HepG2 (cell line): Measurements from ENCODE around the gene ABCE1. TPM values are rescaled to one million over a fixed set of nuclear protein-coding genes. Genes with fewer than 3 reads are reported as not detected.

ENCODE experiments used
- ATAC-seq: fragments of 200-7000 bp; cut with Tn5 transposase; 3 replicates; pipeline ENCODE4 v1.9.1; 2020; ENCODE audit warnings: mild to moderate bottlenecking, moderate library complexity
- BruUV-seq: library from RNA; stranded (reverse); fragments of 400-500 nt; replicated peaks from 2 replicates; lab custom pipeline; 2021; lab: Mats Ljungman, UMichigan
- CTCF ChIA-PET: fragments of 300-600 bp; formaldehyde crosslinking; extraction: SDS; loops from one replicate; lab custom pipeline; 2021; ENCODE audit warnings: low total read pairs, inconsistent platforms, low intra/inter-chr PET ratio; lab: Yijun Ruan, JAX
- POLR2A ChIA-PET: fragments of 350-600 bp; sonication (Branson Sonifier 250); formaldehyde crosslinking; loops from one replicate; lab custom pipeline; 2020; ENCODE audit warnings: antibody characterized with exemption, inconsistent platforms; lab: Yijun Ruan, JAX
- DNase-seq: peaks from one replicate; pipeline ENCODE4 v3.0.0-alpha.2; 2015; ENCODE audit warnings: low spot score
- FAIRE-seq: peaks from 3 replicates; lab custom pipeline; 2011; peaks lifted over from hg19 to GRCh38; lab: Jason Lieb, UNC
- H2AFZ ChIP-seq: one replicate; pipeline ENCODE4 v1.6.1; 2011; ENCODE audit warnings: low read length, inconsistent platforms
- H3K27ac ChIP-seq: fragments of 300-600 bp; 3 replicates; pipeline ENCODE4 v1.8.0; 2011; ENCODE audit warnings: mixed run types, mild to moderate bottlenecking, mixed read lengths, low read length, inconsistent platforms; ENCODE audit not compliant: insufficient read depth; ENCODE audit errors: extremely low read length
- H3K27me3 ChIP-seq, 2 experiments: fragments of 200-600 bp in 1 of 2; 2 replicates in 1 of 2; 3 replicates in 1 of 2; pipeline versions ENCODE4 v1.6.0 to v1.8.0; 2011; ENCODE audit warnings: low read length in 2 of 2, mild to moderate bottlenecking in 2 of 2, moderate library complexity in 2 of 2, inconsistent platforms in 1 of 2; ENCODE audit not compliant: insufficient read depth in 2 of 2, control insufficient read depth in 1 of 2
- H3K36me3 ChIP-seq, 2 experiments: fragments of 200-600 bp in 1 of 2; replicated peaks in 1 of 2; 2 replicates in 1 of 2; 3 replicates in 1 of 2; pipeline versions ENCODE4 v1.5.1 to v1.8.0; 2011; ENCODE audit warnings: low read length in 2 of 2, inconsistent platforms in 1 of 2; ENCODE audit not compliant: insufficient read depth in 2 of 2, control insufficient read depth in 1 of 2
- H3K4me1 ChIP-seq: 2 replicates; pipeline ENCODE4 v1.5.1; 2012; ENCODE audit warnings: low read length, inconsistent platforms; ENCODE audit not compliant: insufficient read depth
- H3K4me2 ChIP-seq: 2 replicates; pipeline ENCODE4 v1.6.0; 2011; ENCODE audit warnings: low read depth, low read length, inconsistent platforms
- H3K4me3 ChIP-seq, 3 experiments: fragments of 200-600 bp in 1 of 3; sonication (generic), shearing (Covaris generic) in 1 of 3; replicated peaks in 1 of 3; 2 replicates each; pipeline ENCODE4 v1.5.1; 2011 to 2016; ENCODE audit warnings: low read length in 3 of 3, inconsistent platforms in 2 of 3, low read depth in 2 of 3, mild to moderate bottlenecking in 2 of 3, control low read depth in 1 of 3, mixed read lengths in 1 of 3; ENCODE audit not compliant: insufficient read depth in 1 of 3
- H3K79me2 ChIP-seq: one replicate; pipeline ENCODE4 v1.6.1; 2011; ENCODE audit warnings: low read length, inconsistent platforms; ENCODE audit not compliant: insufficient read depth
- H3K9ac ChIP-seq: 2 replicates; pipeline ENCODE4 v1.6.0; 2011; ENCODE audit warnings: mild to moderate bottlenecking, low read depth, low read length, inconsistent platforms; ENCODE audit not compliant: insufficient read depth
- H3K9me3 ChIP-seq: 2 replicates; pipeline ENCODE4 v1.5.1; 2012; ENCODE audit warnings: mild to moderate bottlenecking, low read length
- H4K20me1 ChIP-seq: 2 replicates; pipeline ENCODE4 v1.6.0; 2011; ENCODE audit warnings: inconsistent platforms, mild to moderate bottlenecking, low read length, moderate library complexity; ENCODE audit not compliant: insufficient read depth
- EEA1 ChIP-seq: sonication (generic); formaldehyde crosslinking; IDR thresholded peaks from 2 replicates; pipeline ENCODE4 v1.5.1; 2020; ENCODE audit warnings: mild to moderate bottlenecking, missing genetic modification reagents, borderline replicate concordance
- JDP2 ChIP-seq: sonication (generic); formaldehyde crosslinking; IDR thresholded peaks from 2 replicates; pipeline ENCODE4 v1.8.1; 2022; ENCODE audit warnings: missing genetic modification reagents, borderline replicate concordance
- RELA ChIP-seq: sonication (generic); formaldehyde crosslinking; IDR thresholded peaks from 2 replicates; pipeline ENCODE4 v1.4.0; 2020; ENCODE audit warnings: missing genetic modification reagents
- SP5 ChIP-seq: IDR thresholded peaks from 2 replicates; pipeline ENCODE4 v1.6.1; 2016; ENCODE audit warnings: low read depth, borderline replicate concordance
- WGBS: methylation state at CpG from one replicate; pipeline ENCODE4 v1.1.6; 2017; ENCODE audit warnings: low lambda C conversion rate; 5-methylcytosine and 5-hydroxymethylcytosine counted together
- in situ Hi-C: cut with HindIII; loops from 2 replicates; pipeline ENCODE4 v1.10.0; 2017; ENCODE audit warnings: low pct_unique_long_range_greater_than_20kb; ENCODE audit not compliant: extremely low pct_ligation_motif_present
- intact Hi-C: fragments of 100-400 bp; cut with micrococcal nuclease; formaldehyde crosslinking; loops from one replicate; pipeline ENCODE4 v1.10.0; 2022; ENCODE audit not compliant: unreplicated experiment
- polyA plus RNA-seq, 8 experiments: library from polyadenylated mRNA; depleted of rRNA in 3 of 8; stranded (reverse) in 7 of 8; unstranded in 1 of 8; fragments of >200 nt; fragmentation: Illumina TruSeq in 4 of 8; extraction: Trizol in 4 of 8; gene quantifications; 2 replicates each; pipeline versions ENCODE4 v1.2.1 to v1.2.3, GENCODE V29; 2011 to 2016; ENCODE audit warnings: low read depth in 4 of 8, missing spikeins in 1 of 8, mixed read lengths in 1 of 8; ENCODE audit not compliant: insufficient read depth in 1 of 8
- total RNA-seq, 5 experiments: library from RNA; depleted of rRNA; stranded (reverse); fragments of >200 nt; fragmentation: Illumina TruSeq; extraction: Trizol; gene quantifications; 2 replicates each; pipeline ENCODE4 v1.2.3, GENCODE V29; 2016; ENCODE audit warnings: low read depth in 1 of 5
- TF ChIP-seq, protein P1 (sequence below): sonication (generic); formaldehyde crosslinking; IDR thresholded peaks from 2 replicates; pipeline ENCODE4 v1.5.0; 2020; ENCODE audit warnings: mild to moderate bottlenecking, missing genetic modification reagents
- TF ChIP-seq, protein P2 (sequence below): IDR thresholded peaks from 2 replicates; pipeline ENCODE4 v1.6.1; 2016; ENCODE audit warnings: low read depth, control low read depth
- TF ChIP-seq, protein P3 (sequence below): sonication (generic); formaldehyde crosslinking; IDR thresholded peaks from 2 replicates; pipeline ENCODE4 v1.9.0; 2022; ENCODE audit warnings: low read depth, missing genetic modification reagents

Gene ABCE1
- total and polyA plus RNA-seq, 2 of the 13 experiments (the other 11 are each of a cell fraction or from before 2014, with no cell fraction given) = 50.8 to 139 TPM

DNA sequence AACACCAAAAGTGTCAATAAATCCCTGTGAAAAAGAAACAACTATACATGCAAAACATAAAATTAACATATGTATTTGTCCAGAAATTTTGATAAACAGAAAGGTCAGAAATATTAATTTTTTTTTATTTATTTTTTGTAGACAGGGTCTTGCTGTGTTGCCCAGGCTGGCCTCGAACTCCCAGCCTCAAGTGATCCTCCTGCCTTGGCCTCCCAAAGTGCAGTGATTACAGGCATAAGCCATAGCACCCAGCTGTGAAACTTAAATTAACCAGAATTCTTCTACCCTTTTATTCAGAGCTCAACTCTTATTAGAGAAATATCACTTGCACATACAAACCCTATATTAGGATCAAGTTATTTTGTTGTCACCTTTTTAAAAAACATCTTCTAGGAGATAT is 16.4 kb upstream of the ABCE1 start:
- Histone ChIP-seq H2AFZ (no peak overlapping the region), H4K20me1 (no peaks in the 10 kb centered on the region), H3K4me1 (no peaks in the 10 kb centered on the region), H3K27me3 (no peaks in the 10 kb centered on the region), H3K9ac (no peak overlapping the region), H3K27ac (no peak overlapping the region), H3K4me2 (no peak overlapping the region), H3K9me3 (peaks cover 11% of the 10 kb centered on the region; the same call in 1 of the 2 replicates), H3K79me2 (peaks cover 17% of the 10 kb centered on the region), H3K36me3 (peaks cover 1 to 27% of the 10 kb centered on the region in 2 experiments; a peak in 4 of 5 replicates), H3K4me3 (no peak overlapping the region)
- POLR2A ChIA-PET = no interaction called here
- no peak for ATAC-seq
- intact Hi-C loops (no loop called here), in situ Hi-C loops (no loop called here)
- TF ChIP-seq EEA1 (CRISPR knock-in tag) = no peak
- TF ChIP-seq, protein P1, sequence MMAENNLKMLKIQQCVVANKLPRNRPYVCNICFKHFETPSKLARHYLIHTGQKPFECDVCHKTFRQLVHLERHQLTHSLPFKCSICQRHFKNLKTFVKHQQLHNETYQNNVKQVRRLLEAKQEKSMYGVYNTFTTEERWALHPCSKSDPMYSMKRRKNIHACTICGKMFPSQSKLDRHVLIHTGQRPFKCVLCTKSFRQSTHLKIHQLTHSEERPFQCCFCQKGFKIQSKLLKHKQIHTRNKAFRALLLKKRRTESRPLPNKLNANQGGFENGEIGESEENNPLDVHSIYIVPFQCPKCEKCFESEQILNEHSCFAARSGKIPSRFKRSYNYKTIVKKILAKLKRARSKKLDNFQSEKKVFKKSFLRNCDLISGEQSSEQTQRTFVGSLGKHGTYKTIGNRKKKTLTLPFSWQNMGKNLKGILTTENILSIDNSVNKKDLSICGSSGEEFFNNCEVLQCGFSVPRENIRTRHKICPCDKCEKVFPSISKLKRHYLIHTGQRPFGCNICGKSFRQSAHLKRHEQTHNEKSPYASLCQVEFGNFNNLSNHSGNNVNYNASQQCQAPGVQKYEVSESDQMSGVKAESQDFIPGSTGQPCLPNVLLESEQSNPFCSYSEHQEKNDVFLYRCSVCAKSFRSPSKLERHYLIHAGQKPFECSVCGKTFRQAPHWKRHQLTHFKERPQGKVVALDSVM (CRISPR knock-in tag) = peak; percentile 47; the same call in 1 of the 2 replicates
- TF ChIP-seq JDP2 (CRISPR knock-in tag) = no peak
- no peak for TF ChIP-seq RELA (CRISPR knock-in tag)
- TF ChIP-seq SP5 = no peak
- WGBS = 96% methylated on average over 1 of the region's 1 CpG
- DNase-seq = no peak
- CTCF ChIA-PET = no interaction called here
- no TSS peak for BruUV-seq
- FAIRE-seq = no peak

DNA sequence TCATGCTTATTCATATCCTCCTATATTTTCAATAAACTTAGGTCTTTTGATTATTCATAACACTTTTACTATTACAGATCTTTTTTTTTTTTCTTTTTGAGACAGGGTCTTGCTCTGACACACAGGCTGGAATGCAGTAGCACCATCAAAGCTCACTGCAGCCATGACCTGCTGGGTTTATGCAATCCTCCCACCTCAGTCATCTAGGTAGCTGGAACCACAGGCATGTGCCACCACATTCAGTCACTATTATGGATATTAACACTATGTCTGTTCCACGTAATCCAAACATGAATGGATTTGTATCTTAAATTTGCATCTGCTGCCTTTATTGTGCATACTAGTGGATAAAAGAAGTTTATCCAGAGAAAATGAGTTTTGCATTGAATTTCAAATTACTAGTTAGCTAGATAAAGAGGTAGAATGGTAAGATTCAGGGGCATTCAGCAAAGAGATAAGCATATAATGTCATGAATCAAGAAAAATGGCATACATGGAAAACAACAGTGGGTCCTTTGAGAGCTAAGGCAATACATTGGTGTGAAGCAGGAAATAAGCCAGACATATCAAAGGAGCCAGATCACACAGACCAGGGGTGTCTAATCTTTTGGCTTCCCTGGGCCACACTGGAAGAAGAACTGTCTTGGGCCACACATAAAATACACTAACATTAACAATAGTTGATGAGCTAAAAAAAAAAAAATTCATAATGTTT is 14.1 kb upstream of the ABCE1 start:
- H3K79me2 ChIP-seq = peaks cover 9% of the 10 kb centered on the region
- ATAC-seq = no peak
- no TSS peak for BruUV-seq
- TF ChIP-seq, protein P2, sequence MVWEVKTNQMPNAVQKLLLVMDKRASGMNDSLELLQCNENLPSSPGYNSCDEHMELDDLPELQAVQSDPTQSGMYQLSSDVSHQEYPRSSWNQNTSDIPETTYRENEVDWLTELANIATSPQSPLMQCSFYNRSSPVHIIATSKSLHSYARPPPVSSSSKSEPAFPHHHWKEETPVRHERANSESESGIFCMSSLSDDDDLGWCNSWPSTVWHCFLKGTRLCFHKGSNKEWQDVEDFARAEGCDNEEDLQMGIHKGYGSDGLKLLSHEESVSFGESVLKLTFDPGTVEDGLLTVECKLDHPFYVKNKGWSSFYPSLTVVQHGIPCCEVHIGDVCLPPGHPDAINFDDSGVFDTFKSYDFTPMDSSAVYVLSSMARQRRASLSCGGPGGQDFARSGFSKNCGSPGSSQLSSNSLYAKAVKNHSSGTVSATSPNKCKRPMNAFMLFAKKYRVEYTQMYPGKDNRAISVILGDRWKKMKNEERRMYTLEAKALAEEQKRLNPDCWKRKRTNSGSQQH (CRISPR knock-in tag) = no peak
- TF ChIP-seq, protein P3, sequence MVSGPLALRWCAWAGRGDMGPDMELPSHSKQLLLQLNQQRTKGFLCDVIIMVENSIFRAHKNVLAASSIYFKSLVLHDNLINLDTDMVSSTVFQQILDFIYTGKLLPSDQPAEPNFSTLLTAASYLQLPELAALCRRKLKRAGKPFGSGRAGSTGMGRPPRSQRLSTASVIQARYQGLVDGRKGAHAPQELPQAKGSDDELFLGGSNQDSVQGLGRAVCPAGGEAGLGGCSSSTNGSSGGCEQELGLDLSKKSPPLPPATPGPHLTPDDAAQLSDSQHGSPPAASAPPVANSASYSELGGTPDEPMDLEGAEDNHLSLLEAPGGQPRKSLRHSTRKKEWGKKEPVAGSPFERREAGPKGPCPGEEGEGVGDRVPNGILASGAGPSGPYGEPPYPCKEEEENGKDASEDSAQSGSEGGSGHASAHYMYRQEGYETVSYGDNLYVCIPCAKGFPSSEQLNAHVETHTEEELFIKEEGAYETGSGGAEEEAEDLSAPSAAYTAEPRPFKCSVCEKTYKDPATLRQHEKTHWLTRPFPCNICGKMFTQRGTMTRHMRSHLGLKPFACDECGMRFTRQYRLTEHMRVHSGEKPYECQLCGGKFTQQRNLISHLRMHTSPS (CRISPR knock-in tag) = no peak

More for the DNA sequence above, 14.1 kb upstream of the ABCE1 start:
- Histone ChIP-seq H3K9me3 (no peaks in the 10 kb centered on the region), H3K4me1 (no peaks in the 10 kb centered on the region), H3K27me3 (no peaks in the 10 kb centered on the region), H4K20me1 (no peaks in the 10 kb centered on the region), H3K9ac (no peak overlapping the region), H3K4me3 (no peak overlapping the region), H3K4me2 (no peak overlapping the region), H2AFZ (no peak overlapping the region), H3K27ac (no peak overlapping the region), H3K36me3 (peaks cover 2 to 25% of the 10 kb centered on the region in 2 experiments)
- in situ Hi-C loops (no loop called here), intact Hi-C loops (no loop called here)
- peak; percentile 10 for DNase-seq
- CTCF ChIA-PET = no interaction called here
- POLR2A ChIA-PET = interaction anchor here (1.3 kb wide), 1 partner anchor 14 kb away, joined by 5 read pairs; the partner anchor contains the start of genes ABCE1 and ANAPC10
- 95% methylated on average over 1 of the region's 1 CpG for WGBS
- FAIRE-seq = no peak
